SIG-M5 (cell line): ENCODE results near the gene PCYT1B.
A peak's percentile ranks its signal among the peaks of the same experiment; 100 is the strongest.
"Not testable (repeated sequence)": the region's sequence is repeated elsewhere in the genome, so short reads cannot be mapped to it uniquely, and the experiment has no call there.

Experiments used
- DNase-seq: peaks from one replicate; lab custom pipeline; 2025; lab: John Stamatoyannopoulos, UW

Gene PCYT1B

GRCh38 chrX:24647257-24648058 lies at the start of gene PCYT1B:
TSS of gene PCYT1B (minus strand) at chrX:24647347. CDS start at chrX:24647105, 242 bp downstream.
- DNase-seq, result no peak

- no peak for DNase-seq
Observed at GRCh38 chrX:24696294-24696693, 49.1 kb upstream of the PCYT1B start.

GRCh38 chrX:24694825-24695224 lies 47.7 kb upstream of the PCYT1B start:
- DNase-seq, result no peak

GRCh38 chrX:24693453-24694202 lies 46.5 kb upstream of the PCYT1B start, which contains the start of gene POLA1:
TSS of gene POLA1 (plus strand) at chrX:24693918. CDS start at chrX:24693962, 44 bp downstream.
- DNase-seq, result peak; percentile 46

GRCh38 chrX:24692305-24692704 lies 45.2 kb upstream of the PCYT1B start:
- no peak for DNase-seq

GRCh38 chrX:24684048-24684447 lies 36.9 kb upstream of the PCYT1B start:
- no peak for DNase-seq

GRCh38 chrX:24682739-24683432 lies 35.7 kb upstream of the PCYT1B start:
- no peak for DNase-seq

- DNase-seq, result no peak
Observed at GRCh38 chrX:24676403-24677024, 29.4 kb upstream of the PCYT1B start.

GRCh38 chrX:24673424-24673823 lies 26.3 kb upstream of the PCYT1B start:
- no peak for DNase-seq

GRCh38 chrX:24672701-24673190 lies 25.6 kb upstream of the PCYT1B start:
- DNase-seq, result no peak

- no peak for DNase-seq
Observed at GRCh38 chrX:24668111-24668510, 21.0 kb upstream of the PCYT1B start.

GRCh38 chrX:24662352-24662751 lies 15.2 kb upstream of the PCYT1B start:
- DNase-seq, result no peak

- DNase-seq, result no peak
Observed at GRCh38 chrX:24661292-24661691, 14.1 kb upstream of the PCYT1B start.

GRCh38 chrX:24659646-24660045 lies 12.5 kb upstream of the PCYT1B start:
- DNase-seq, result no peak

GRCh38 chrX:24659106-24659505 lies 12.0 kb upstream of the PCYT1B start:
- no peak for DNase-seq

- DNase-seq, result no peak
Observed at GRCh38 chrX:24658421-24658820, 11.3 kb upstream of the PCYT1B start.

- no peak for DNase-seq
Observed at GRCh38 chrX:24657671-24658386, 10.7 kb upstream of the PCYT1B start.

GRCh38 chrX:24655679-24656078 lies 8.5 kb upstream of the PCYT1B start:
- DNase-seq, result not testable (repeated sequence)

- DNase-seq, result no peak
Observed at GRCh38 chrX:24651783-24652182, 4.6 kb upstream of the PCYT1B start.

GRCh38 chrX:24648495-24648894 lies 1.3 kb upstream of the PCYT1B start:
- DNase-seq, result no peak

GRCh38 chrX:24646745-24647182 lies 383 bp downstream of the PCYT1B start:
- DNase-seq, result no peak
